KOPT-K1 (cell line): Measurements from ENCODE around the gene C1orf56.
"Not testable (repeated sequence)": the region's sequence is repeated elsewhere in the genome, so short reads cannot be mapped to it uniquely, and the experiment has no call there.

Experiments
- H3K27ac ChIP-seq: fragments of 200-600 bp; sonication (generic); 2 replicates; pipeline ENCODE4 v1.5.1; 2016; ENCODE audit warnings: antibody characterized with exemption, mild to moderate bottlenecking, low read depth, low read length; ENCODE audit not compliant: poor library complexity, severe bottlenecking
- H3K36me3 ChIP-seq: fragments of 200-600 bp; sonication (generic); 2 replicates; pipeline ENCODE4 v1.5.1; 2017; ENCODE audit warnings: antibody characterized with exemption, mild to moderate bottlenecking, low read length, moderate library complexity; ENCODE audit not compliant: insufficient read depth
- H3K9me3 ChIP-seq: fragments of 200-600 bp; sonication (generic); 2 replicates; pipeline ENCODE4 v1.5.1; 2017; ENCODE audit warnings: antibody characterized with exemption, low read length, mild to moderate bottlenecking; ENCODE audit not compliant: insufficient read depth, poor library complexity, severe bottlenecking

Gene C1orf56

GRCh38 chr1:151065089-151065645 is 17.6 kb downstream of the C1orf56 start:
- no peak overlapping the region for H3K27ac ChIP-seq
- peaks cover 22% of the 10 kb centered on the region for H3K36me3 ChIP-seq
- H3K9me3 ChIP-seq = no peaks in the 10 kb centered on the region

GRCh38 chr1:151067185-151067584 is 19.6 kb downstream of the C1orf56 start:
- Histone ChIP-seq H3K27ac (no peak overlapping the region), H3K36me3 (peaks cover 22% of the 10 kb centered on the region), H3K9me3 (no peaks in the 10 kb centered on the region)

GRCh38 chr1:151069103-151069486 is 21.5 kb downstream of the C1orf56 start:
- Histone ChIP-seq H3K27ac (no peak overlapping the region), H3K36me3 (peaks cover 22% of the 10 kb centered on the region), H3K9me3 (no peaks in the 10 kb centered on the region)

GRCh38 chr1:151070474-151071276 is 23.1 kb downstream of the C1orf56 start, which contains the start of gene GABPB2:
TSS of gene GABPB2 (plus strand) at chr1:151070761. CDS start at chr1:151088190, 17,429 bp downstream.
- H3K9me3 ChIP-seq = no peaks in the 10 kb centered on the region
- peaks cover 29% of the 10 kb centered on the region for H3K36me3 ChIP-seq
- peak within 1 kb of the TSS; percentile 98 for H3K27ac ChIP-seq

GRCh38 chr1:151072224-151072623 is 24.7 kb downstream of the C1orf56 start:
- peaks cover 17% of the 10 kb centered on the region for H3K36me3 ChIP-seq
- no peak overlapping the region for H3K27ac ChIP-seq

GRCh38 chr1:151085953-151086559 is 38.5 kb downstream of the C1orf56 start:
- Histone ChIP-seq H3K9me3 (no peaks in the 10 kb centered on the region), H3K27ac (no peak overlapping the region), H3K36me3 (no peaks in the 10 kb centered on the region)

More at GRCh38 chr1:151072224-151072623, 24.7 kb downstream of the C1orf56 start:
- no peaks in the 10 kb centered on the region for H3K9me3 ChIP-seq

- H3K9me3 ChIP-seq, H3K27ac ChIP-seq: not testable (repeated sequence)
- H3K36me3 ChIP-seq = peaks cover 11% of the 10 kb centered on the region; the same call in 1 of the 2 replicates
These were observed 49.9 kb downstream of the C1orf56 start for GRCh38 chr1:151097426-151097825.

- Histone ChIP-seq H3K36me3 (peaks cover 11% of the 10 kb centered on the region; the same call in 1 of the 2 replicates), H3K9me3 (no peaks in the 10 kb centered on the region), H3K27ac (no peak overlapping the region)
These were observed 50.6 kb downstream of the C1orf56 start for GRCh38 chr1:151098126-151098525.
